ENCODE data around the gene ZFP92.
"Not testable (repeated sequence)": the region's sequence is repeated elsewhere in the genome, so short reads cannot be mapped to it uniquely, and the experiment has no call there.

Gene ZFP92, protein sequence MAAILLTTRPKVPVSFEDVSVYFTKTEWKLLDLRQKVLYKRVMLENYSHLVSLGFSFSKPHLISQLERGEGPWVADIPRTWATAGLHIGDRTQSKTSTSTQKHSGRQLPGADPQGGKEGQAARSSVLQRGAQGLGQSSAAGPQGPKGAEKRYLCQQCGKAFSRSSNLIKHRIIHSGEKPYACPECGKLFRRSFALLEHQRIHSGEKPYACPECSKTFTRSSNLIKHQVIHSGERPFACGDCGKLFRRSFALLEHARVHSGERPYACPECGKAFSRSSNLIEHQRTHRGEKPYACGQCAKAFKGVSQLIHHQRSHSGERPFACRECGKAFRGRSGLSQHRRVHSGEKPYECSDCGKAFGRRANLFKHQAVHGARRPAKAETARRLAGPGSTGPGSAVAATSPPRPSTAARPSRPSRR

DNA sequence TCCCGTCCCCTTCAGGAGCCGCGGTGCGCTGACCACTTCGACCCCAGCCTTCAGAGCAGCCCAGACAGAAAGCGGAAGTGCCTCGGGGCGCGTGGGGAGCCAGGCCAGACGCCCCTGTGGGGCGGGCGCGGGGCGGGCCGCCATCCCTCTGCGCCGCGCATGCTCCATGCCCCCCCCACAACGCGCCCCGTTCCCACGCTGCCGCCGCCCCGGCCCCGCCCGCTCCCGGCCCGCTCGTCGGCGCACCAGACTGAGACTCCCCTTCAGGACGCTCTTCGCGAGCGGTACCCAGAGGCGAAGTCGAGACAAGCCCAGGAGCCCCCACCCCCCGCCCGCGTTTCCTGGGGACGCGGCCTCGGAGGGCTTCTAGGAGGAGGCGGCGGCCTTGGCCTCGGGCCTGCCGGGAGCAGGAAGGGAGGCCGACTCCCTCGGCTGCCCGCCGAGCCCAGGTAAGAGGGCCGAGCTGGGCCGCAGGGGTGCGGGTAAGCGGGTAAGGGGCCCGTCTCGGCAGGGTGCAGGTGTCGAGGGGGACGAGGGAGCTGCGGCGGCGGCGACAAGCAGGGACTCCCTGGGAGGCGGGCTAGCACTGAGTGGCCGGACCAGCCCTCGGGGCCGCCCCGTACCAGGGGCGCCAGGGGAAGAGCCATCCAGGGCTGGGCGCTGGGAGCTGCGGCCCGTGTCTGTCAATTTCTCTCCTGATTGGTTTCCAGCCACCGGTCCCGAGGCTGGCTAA lies at the start of gene ZFP92:
Gene ZFP92 (plus strand): TSS at position 218 of the 733 bp plus-strand sequence. CDS start 6,851 bp downstream, outside the sequence.
- no peak for DNase-seq (ENCODE audit: low read depth)

DNA sequence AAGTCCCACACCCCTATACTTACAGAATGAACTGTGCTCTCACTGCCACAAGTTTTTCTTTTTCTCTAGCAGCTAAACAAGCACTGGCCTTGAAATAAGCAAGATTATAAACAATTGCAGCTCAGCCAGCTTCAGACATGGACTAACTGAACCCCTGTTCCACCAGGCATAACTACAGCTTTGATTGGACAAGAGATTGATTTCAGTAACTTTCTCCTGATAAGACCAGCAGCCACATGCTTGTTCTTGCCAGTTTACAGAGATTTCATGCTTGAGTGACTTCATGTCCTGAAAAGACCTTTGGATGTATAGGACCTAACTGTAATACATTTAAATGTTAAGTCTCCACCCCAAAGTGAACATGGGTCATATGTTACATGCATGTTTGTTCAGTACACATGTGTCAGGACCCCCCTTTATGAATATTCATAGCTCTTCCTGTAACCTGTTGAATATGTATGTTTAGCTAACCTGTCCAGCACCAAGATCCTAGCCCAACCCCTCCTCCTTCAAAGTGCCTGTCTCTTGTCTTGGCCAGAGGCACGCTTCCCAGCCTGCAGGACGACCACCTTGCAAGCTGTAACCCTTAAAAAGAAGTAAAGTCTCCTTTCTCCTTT lies 49.4 kb upstream of the ZFP92 start:
- DNase-seq (ENCODE audit: low read depth): no peak

DNA sequence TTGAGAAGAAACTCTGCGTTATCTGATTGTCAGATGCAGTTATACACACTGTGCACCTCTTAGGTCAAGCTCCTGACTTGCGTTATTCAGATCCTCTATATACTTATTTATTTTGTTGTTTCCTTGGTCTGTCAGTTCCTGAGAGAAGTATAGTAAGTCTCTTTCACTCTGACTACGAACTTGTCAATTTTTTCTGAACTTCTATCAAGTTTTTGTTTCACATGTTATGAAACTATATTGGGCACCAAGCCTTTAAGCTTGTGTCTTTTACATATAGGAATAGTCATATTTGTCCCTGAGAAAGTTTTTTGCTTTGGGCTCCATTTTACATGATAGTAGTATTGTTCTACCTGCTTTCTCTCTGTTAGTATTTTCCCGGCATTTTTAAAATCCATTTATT lies 45.6 kb upstream of the ZFP92 start:
- no peak for DNase-seq (ENCODE audit: low read depth)

DNA sequence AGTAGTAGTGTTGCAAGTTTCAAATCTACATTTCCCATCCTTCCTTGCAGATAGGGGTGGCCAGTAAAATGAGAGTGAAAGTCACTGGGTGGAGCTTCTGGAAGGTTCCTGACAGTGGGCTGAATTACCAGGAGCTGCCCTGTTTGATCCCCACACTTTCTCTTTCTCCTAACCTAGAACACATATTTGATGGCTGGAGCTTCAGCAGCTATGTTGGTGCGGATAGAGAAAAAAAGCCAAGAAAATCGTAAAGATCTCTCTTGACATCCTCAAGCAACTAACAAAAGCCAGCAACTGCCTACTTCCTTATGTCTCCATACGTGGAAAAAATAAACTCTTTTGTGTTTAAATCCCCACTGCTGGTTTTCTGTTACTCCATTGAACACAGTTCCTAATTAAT lies 45.2 kb upstream of the ZFP92 start:
- no peak for DNase-seq (ENCODE audit: low read depth)

DNA sequence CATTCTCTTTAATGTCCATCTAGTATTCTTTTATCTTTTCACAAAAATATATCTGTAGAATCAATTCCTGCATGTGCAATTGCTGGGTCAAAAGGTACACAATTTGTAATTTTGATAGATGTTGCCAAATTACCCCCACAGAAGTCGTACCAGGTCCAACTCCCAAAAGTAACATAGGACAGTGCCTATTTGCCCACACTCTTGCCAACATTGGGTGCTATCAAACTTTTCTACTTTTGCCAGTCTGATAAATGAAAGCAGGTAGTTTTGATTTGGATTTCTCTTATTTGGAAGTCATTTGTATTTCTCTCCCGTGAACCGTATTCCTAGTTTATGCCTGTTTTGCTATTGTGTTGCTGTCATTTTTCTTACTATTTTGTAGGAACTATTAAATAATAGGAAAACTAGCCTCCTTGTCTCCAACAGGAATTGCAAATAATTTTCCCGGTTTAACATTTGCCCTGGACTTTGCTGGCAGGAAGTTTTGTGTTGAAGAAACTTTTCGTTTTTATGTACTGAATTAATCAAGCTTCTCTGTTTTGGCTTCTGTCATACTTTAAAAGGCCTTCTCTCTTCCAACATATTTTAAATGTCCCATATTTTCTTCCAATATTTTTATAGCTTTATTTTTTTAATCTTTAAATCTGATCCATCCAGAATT lies 44.3 kb upstream of the ZFP92 start:
- DNase-seq (ENCODE audit: low read depth): no peak

DNA sequence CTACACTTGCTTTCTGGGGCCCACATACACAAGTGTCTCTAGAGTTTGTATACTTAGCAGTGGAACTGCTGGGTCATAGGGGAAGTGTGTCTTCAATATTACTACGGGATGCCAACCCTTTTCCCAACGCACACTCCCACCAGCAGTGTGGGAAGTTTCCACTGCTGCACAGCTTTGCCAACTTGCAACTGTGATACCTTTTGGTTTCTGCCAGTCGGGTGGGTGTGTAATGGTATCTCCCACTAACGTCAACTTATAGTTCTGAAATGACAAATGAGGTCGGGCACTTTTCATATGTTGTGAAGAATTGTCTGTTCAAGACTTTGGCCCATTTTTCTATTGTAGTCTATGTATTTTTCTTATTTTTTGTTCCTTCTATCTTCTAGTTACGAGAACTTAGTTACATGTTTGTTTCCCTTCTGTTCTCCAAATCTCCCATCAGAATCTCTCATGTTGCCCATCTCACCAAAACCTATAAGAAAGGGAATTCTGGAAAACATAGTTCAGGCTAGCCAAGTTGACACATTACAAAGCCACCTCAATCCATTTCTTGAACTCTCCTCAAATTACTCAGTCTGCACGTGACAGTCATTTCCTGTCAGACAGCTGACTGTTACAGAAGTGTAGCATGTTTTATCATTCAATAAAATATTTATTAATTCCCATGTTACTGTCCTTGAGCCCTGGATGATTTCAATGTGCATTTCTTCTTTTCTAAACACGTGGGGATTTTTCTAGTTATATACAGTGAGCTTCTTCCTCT lies 40.8 kb upstream of the ZFP92 start:
- DNase-seq (ENCODE audit: low read depth): no peak

DNA sequence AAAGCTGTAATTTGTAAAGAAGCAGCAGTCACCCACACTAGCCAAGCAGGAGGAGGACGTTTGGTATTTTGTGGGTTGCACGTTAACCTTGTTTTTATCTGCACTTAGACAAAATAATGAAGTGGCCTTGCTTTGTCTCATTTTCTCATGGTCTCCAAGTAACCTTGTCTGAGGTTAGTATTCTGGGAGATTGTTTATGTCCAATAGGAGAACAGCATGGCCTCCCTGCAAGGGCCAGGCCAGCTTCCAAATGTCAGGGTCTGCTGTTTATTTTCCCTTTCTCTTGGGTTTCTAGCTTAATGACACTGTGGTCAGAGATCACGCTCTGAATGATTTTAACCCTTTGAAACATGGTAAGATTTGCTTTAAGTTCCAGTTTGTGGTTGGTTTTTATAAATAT lies 40.0 kb upstream of the ZFP92 start:
- DNase-seq (ENCODE audit: low read depth): no peak

DNA sequence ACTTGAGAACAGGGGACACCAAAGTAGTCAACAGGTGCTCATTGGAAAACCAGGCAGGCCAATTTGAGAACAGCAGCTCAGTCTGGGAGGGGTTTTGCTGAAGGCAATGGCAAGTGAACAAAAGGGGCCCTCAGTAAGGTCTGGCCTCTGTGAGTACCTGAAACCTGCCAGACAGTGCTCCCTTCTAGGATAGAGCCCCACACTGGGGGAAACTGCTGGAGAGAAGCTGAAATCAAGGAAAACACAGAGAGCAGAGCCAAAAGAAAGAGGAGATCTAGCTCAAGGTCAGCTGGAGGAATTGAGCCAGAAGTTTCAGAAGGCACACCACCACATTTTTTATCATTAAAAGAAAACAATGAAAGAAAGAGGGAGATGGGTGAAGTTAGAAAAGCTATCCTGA lies 38.3 kb upstream of the ZFP92 start:
- no peak for DNase-seq (ENCODE audit: low read depth)

DNA sequence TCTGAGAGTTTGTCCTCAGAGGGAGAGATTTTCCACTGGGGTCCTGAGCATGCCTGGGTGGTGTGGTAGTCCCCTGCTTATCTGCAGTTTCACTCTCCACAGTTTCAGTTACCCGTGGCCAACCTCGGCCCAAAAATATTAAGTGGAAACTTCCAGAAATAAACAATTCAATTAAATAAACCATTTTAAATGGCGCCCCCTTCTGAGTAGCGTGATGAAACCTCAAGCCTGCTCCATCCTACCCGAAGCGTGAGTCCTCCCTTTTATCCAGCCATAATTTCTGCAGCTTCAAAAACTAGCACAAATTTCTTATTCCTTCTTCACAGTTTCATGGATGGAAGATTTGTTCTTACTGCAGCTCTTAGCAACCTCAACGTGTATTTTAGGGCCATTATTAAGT lies 36.8 kb upstream of the ZFP92 start:
- no peak for DNase-seq (ENCODE audit: low read depth)

DNA sequence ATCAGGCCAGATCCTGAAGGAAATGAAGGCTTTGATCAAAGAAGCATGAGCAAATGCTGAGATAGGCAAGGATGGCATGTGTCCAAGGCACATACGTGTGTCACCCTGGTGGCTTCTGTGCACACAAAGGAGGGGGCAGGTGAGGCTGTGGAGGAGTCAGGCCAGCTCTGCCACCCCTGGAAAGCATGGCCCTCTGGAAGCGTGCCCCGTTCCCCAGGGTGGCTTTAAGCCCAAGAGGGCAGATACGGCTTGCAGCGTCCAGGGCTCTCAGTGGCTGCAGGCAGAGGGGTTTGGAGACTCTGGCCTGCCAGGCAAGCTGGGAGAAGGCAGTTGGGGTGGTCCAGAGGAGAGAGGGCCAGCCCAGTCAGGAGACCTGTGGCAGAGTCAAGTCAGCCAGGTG lies 35.7 kb upstream of the ZFP92 start:
- no peak for DNase-seq (ENCODE audit: low read depth)

DNA sequence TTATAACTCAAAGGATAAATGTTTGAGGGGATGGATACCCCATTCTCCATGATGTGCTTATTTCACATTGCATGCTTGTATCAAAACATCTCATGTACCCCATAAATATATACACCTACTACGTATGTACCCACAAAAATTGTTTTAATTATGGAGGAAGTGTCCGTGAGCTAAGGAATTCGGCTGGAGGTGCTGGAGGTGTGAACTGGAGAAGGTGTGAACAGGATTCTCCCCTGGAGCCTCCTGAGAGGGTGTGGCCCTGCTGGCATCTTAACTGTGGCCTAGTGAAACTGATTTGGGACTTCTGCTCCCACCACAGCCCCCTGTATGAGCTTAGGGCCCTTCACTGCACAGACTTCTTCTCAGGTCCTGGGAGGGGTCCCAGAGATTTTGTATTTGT lies 33.5 kb upstream of the ZFP92 start:
- DNase-seq (ENCODE audit: low read depth): no peak

DNA sequence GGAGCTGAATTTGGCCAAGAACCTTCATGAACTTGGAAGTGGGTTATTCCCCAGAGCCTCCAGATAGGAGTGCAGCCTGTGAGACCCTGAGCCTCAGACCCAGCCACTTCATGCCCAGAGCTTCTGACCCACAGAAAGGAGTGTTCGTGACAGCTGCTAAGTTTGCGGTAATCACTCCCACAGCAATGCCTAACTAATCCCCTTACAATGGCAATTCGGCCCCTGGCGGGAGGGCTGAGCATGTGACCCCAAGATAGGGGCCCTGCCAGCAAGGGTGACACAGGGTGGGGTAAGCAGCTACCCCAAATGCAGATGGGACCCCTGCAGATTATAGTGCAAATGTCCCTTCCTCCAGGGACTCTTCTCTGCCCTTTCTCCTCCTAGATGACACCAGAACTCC lies 32.7 kb upstream of the ZFP92 start:
- DNase-seq (ENCODE audit: low read depth): no peak

DNA sequence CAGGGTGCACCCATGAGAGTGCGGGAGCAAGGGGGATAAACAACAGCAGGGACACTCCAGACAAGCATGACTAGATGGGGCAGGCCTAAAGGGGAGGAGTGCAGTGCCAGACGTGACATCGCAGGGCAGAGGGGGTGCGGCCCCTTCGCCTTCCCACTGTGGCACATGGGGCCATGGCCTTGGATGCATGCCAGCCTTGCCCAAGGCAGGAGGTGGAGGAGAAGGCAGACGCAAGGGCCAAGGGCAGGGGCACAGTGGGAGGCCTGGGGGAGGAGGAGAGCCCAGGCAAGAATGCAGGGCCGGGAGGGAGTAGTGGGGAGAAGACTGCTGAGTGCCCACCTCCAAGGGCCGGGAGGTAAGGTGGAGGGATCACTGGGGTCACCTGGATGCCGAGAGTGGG lies 31.8 kb upstream of the ZFP92 start:
- DNase-seq (ENCODE audit: low read depth): no peak

DNA sequence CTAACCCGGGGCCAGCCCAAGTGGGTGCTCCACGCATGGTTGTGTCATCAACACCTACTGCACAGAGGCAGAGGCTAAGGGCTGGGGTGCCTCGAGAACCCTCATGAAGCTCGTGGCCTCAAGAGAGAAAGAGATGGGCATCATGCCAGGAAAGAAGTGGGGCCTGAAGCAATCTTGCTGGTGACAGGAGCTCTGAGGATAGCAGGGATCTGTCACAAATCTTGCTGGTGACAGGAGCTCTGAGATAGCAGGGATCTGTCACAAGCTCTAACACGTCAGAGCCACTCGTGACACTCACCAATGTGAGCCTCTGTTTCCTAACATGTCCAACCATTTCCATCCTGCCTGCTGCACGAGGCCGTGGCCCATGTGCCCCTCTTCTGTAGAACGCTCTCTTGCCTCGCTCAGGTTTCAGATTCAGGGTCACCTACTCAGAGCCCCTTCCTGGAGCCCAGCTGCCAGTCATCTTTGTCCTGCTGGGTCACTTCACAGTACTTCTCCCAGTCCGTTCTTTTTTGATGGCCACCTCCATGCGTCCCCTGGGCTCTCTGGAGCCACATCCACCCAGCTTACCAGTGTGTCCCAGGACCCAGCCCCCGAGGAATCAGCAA lies 31.2 kb upstream of the ZFP92 start:
- no peak for DNase-seq (ENCODE audit: low read depth)

DNA sequence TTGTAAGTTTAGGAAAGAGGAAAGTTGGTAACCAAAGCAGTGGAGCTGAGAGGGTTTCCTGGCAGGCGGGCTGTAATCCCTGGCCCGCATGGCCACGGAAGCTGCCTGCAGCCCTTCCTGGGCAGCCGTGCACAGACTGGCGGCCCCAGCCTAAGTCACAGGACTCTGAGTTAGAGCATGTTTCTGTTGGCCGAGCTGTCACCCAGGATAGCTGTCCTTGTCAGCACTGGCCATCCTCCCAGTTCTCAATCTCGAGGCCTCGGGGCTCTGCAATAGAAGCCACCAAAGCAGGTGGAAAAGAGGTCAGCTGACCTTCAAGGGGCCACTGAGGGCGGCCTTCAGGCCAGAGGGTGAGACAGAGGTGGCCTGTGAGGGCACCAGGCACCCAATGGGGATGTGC lies 30.6 kb upstream of the ZFP92 start:
- no peak for DNase-seq (ENCODE audit: low read depth)

DNA sequence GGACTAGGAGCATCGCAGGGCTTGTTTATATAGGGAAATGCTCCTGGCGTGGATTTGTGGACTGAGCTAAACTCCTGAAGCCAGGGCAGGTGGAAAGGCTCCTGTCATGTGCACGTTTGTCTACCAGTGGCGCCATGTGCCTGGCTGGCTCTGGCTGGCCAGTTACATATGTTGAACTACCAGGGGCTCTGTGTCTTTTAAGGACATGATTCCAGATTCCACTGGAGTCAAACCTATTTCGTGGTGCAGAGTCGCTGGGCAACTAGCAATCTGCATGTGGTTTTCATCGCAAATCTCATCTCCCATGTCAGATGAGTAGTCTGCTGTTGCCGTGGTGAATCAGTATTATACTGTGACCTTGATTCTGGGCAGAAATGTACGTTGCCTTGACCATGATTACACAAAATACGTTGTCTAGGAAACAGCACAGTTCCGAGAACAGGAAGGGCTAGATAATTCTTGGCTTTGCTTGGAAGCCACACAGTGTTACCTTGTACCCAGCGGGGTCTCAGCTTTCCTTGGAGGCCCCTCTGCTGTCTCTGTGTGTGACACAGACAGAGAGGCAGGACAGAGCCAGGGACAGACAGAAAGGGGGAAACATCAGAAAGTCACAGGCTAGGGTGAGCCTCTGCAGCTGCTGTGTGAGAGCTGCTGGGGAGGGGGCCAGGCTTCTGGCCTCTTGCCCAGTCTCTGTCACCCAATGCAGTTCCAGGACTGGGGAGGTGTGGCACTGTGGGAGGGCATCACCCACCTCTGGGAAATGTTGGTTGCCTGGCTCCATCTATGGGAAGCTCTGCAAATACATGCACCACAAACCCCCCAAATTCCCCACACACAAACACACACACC lies 29.4 kb upstream of the ZFP92 start:
- no peak for DNase-seq (ENCODE audit: low read depth)

DNA sequence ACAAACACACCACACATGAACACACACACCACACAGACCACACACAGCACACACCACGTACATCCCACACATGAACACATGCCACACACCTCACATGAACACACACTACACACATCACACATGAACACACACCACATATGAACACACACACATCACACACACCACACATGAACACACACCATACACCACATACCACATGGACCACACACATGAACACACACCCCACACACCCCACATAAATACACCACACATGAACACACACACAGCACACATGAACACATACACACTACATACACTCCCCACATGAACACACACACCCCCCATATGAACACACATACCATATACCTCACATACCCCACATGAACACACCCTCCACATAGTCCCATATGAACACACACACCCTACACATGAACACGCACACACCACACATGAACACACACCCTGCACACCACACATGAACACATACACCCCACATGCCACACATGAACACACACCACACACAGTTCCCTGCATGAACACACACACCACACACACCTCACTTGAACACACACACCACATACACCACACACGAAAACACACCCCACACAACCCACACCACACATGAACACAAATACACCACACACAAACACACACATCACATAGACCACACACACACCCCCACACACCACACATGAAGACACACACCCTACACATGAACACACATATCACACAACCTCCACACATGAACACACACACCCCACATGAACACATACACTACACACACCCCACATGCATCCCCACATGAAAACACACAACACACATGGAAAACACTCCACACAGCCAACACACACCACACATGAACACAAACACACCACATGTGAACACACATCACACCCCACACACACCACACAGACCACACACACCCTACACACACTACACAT lies 28.4 kb upstream of the ZFP92 start:
- DNase-seq (ENCODE audit: low read depth): no peak

DNA sequence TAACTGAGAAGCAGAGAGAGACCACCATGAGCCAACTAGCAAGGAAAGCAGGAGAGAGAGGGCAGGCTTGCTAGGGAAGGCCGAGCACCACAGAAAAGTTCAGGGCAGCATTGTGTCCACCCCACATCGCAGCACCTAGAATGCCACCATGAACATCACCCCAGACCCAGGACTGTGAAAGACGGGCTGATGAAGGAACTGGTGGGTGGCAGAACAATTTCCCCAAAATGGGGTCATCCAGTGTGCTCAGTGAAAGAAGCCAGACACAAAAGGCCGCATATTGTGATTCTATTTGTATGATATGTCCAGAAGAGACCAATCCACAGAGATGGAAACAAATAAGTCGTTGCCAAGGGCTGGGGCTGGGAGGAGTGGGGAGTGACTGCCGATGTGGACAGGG lies 26.9 kb upstream of the ZFP92 start:
- DNase-seq (ENCODE audit: low read depth): no peak

DNA sequence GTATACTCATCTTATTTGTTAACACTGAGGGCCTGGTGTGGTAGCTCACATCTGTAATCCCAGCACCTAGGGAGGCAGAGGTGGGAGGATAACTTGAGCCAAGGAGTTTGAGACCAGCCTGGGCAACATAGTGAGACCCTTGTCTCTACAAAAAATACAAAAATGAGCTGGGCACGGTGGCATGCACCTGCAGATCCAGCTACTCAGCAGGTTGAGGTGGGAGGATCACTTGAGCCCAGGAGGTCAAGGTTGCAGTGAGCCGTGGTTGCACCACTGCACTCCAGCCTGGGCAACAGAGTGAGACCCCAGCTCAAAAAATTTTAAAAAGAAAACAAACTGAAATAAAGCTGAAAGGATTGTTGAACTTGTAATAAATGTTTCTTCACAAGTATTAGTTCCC lies 26.3 kb upstream of the ZFP92 start:
- not testable (repeated sequence) for DNase-seq (ENCODE audit: low read depth)

All from T-helper 22 cell (primary cell).